HG03558 (cell line): ENCODE data around the gene FAM43A.

Source experiments
- ATAC-seq: cut with Tn5 transposase; IDR thresholded peaks from one replicate; pipeline ENCODE4 v1.9.1; 2021; ENCODE audit warnings: moderate number of reproducible peaks; ENCODE audit not compliant: unreplicated experiment; ENCODE audit errors: extremely low read depth

The FAM43A gene

DNA sequence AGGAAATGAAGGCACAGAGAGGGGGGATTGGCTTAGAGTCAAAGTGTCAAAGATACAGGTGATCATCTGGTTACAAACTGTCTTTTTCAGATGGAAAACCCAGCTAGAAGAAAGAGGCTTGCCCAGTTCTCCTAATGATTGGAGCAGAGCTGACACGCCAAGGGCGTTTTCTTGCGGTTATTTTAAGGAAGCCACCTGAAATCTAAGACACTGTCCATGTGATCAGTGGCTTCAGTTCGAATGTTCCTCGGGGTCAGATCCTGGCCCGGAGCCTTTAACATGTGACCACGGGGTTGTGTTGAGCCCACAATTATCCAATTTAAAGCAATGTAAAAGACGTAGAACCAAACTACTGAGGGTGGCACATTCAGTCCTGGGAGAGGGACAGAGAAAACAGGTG, 19.5 kb downstream of the FAM43A start:
- ATAC-seq = no peak

DNA sequence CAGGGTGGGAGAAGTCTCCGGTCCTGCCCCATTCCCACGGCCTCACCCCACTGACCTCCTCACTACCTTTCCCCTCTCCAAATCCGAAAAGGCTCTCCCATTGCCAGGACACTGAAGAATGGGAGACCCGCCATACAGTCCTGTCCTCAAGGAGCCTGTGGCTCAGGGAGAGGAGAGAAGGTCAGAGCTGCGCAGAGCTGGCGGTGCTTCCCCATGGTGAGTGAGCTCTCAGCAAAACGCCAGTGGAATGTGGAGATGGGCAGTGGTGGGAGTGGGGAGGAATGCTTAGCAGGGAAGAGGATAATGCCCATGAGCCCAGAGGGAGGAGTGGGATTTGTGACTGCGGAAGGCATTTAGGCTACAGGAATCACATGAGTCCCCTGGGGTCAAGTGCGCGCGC, 20.1 kb downstream of the FAM43A start:
- ATAC-seq = no peak

DNA sequence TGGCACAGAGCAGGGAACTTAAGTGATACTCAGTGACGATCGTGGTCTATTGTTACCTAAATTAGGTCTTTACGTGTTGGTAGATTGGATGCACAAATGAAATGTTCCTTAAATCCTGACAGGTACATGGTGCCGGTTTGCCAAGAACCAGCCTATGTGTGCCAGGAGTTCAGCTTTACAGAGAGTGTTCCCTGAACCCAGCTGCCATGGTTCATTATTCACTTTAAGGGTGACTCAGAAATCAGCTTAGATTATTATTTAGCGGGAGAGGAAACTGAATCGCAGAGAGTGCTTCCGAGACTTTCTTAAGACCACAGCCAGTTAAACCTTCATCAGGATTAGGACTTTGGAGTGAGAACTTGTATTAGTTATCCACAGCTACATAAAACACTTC, 21.5 kb downstream of the FAM43A start:
- no peak for ATAC-seq

DNA sequence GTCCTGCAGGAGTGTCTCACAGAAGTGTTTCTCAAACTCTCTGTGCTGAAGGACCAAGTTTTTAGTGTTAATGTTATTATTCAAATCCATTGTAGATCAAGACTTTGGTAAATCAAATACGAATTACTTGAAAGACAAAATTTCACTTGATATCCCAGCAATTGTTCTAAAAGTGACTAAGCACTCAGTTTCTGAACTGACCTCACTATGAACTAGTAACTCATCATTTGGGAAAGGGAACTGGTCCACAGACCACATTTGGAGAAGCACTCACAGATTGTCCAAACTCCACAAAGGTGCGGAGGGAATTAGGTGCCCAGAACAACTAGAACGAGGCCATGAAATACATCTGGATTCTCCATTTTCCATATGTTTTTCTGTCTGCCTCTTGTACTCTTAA, 25.6 kb downstream of the FAM43A start:
- ATAC-seq = no peak

DNA sequence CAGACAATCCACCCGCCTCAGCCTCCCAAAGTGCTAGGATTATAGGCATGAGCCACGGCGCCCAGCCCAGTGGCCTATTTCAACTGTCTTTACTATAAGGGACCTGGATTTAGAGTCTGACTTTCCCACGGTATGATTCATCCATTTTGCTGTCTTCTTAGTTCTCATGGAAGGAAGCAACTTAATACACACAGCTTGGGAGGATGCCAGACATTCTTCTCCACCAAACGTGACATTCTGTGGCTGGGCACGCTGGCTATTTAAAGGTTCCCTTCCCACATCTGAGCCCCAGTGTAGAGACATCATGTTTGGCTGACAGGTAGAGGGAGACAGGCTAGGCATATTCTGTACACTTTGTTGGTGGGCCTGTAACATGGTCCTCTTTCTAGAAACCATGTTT, 26.2 kb downstream of the FAM43A start:
- ATAC-seq = no peak

DNA sequence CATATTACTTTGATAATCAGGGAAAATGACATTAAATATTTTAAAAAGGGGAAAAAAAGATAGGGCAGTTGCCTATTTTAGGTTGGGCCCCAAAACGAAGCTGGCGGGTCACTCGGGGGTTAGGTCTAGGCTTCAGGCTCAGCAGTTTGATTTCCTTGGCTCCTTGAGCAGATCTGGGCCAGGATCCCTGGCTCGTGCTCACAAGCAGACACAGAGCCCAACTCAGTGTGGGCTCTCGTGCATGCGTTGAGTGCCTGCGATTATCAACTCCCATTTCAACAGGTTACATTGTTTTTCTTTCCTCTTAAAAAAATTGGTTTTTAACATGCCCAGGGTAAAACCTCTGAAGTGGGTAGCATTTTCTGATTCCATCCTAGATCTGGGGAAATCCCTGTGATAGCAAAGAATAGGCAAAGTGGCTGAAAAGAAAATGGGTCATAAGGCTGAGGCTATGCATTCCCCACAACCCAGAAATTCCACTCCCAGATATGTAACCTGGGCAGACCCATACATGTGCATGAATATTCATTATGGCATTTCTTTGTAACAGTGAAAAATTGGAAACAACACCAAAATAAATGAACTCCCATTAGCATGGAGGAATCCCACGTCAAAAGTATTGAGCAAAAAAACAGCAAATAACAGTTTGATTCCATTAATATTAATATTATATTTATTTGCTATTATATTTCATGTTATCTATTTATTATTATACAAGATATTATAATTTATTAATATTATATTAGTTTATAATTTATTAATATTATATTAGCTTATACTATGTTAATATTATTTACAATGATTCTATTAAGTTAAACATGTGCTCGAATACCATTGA, 27.8 kb downstream of the FAM43A start:
- no peak for ATAC-seq

DNA sequence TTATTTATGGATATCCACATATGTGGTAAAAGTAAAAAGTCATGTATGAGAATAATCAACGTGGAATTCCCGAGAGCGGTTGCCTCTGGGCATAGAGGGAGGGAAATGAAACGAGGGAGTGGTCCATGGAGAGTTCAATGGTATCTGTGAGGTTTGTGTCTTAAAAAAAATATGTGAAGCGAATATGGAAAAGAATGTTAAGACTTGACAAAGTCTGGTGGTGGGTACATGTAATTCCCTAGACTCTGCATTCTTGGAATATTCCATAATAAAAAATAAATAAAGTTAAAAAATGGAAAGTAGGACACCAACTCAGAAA, 28.4 kb downstream of the FAM43A start:
- no peak for ATAC-seq

DNA sequence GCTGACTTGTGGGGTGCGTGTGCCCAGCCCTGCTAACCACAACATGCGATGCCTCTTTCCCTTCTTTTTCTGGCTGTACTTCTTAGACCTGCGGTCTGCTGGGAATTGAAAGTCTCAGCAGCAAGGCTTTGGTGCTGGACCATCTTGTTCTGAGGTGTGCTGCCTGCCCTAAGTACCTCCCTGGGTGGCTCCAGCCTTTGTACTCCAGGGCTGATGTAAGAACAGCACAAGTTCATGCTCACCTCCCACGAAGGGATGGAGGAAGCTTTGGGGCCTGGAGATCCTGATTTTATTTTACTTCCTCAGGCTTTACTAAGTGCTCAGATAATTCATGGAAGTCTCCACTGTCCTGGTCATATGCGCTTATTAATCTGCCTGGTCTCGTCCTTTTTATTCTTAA, 28.9 kb downstream of the FAM43A start:
- no peak for ATAC-seq

DNA sequence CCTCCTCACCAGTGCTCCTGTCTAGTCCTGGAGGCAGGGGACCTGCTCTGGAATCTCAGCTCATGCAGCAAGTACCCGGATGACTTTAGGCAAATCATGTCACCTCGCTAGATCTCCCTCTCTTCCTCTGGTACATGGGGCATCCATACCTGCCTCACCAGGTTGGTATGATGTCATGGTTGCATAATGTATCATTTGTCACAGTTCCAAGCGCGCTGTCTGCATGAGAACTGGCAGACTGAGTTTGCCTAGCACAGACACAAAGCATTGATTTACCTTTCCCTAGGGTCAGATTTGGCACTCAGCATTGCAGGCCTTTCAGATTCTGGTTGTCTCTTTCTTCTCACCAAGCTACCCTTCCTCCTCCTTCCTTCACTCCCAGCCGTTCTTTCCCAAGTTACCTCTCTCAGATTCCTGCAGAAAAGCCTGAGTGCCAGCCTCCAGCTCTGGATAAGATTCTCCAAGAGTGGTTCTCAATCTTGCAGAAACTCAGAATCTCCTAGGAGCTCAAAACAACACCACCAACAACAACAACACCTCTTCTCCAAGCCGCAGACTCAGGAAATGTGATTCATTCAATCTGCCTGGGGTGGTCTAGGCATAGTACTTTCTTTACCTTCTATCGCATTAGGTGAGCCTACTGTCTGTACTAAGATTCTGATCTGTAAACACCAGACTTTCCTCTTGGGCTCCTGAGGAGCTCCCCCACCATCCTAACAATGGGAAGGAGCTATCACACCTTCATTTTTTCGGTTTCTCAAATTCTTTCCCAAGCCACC, 29.5 kb downstream of the FAM43A start:
- ATAC-seq = no peak

DNA sequence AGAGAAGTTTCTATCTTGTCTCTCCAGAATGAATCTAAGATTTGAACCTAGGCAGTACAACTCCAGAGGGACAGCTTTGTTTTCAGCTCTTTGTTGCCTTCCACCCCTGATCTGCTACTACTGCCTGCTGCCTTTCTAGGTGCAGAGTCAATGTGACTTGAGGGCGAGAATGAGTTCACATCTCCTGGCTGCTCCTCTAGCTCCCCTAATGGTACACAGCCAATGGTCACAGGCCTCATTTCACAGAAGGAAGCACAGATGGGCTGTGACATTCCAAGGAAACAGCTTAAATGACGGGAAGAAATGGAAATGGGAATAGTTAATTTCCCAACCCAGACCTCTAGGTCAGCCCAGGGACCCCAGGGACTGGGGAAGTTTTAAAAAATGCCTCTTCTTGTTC, 32.4 kb downstream of the FAM43A start:
- no peak for ATAC-seq

DNA sequence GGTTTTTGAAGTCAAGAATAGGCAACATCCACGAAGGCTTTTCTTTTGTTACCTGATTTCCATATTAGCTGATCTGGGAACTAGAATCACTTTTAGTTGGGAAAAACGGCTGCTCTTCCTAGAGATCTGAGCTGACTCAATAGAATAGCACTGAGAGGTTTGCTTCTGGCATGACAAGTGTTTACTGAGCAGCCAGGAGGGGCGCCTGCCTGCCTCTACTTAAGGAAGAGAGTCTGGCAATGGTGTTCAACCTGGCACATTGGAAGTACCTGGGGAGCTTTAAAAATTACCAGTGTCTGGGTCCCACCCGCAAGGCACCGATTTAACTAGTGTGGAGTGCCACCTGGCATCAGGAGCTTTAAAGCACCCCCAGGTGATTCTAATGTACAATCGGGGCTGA, 34.4 kb downstream of the FAM43A start:
- no peak for ATAC-seq

DNA sequence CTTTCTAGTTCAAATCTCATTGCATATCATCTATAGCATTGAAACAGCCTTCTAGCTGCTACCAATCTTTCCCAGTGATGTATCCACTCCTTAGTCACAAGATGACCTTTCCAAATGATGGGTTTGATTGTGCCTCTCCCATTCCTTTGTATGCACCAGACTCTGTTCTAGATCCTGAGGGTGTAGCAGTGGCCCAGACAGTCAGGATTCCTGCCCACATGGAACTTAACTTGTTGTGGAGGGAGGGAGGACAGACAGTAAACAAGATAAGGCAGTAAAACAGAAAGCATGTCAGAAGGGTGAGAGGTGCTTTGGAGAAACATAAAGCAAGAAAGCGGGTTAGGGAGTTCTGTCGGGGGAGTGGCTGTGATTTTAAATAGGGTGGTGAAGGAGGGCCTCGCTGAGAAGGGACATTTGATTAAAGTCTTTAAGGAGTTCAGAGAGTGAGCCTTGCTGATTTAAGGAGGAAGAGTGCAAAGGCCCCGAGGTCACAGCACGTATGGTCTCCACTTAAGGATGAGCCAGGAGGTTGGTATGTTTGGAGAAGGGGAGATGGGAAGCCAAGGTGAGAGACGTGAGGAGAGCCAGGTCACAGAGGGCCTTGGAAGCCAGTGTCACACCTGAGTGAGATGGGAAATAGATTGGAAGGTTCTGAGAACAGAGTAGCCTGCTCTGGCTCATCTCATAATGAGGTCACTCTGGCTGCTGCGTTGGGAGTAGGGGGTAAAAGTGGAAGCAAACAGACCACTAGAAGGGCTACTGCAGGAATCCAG, 38.3 kb downstream of the FAM43A start:
- ATAC-seq = no peak

DNA sequence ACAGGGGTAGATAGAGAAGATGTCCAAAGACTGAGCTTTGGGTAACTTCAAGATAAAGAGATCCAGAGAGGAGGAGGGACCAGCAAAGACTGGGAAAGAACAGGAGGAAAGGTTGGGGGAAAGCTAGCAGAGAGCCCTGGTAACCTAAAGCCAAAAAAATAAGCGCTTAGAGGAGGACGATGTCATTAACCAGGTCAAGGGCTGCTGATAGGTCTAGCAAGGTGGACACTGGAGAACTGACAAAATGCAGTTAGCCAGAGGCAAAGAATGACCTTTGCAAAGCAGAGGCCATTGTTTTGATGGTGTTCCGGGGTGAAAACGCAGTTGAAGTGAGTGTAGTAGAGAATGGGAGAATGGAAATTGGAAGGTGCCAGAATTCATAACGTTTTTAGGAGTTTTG, 39.7 kb downstream of the FAM43A start:
- no peak for ATAC-seq

DNA sequence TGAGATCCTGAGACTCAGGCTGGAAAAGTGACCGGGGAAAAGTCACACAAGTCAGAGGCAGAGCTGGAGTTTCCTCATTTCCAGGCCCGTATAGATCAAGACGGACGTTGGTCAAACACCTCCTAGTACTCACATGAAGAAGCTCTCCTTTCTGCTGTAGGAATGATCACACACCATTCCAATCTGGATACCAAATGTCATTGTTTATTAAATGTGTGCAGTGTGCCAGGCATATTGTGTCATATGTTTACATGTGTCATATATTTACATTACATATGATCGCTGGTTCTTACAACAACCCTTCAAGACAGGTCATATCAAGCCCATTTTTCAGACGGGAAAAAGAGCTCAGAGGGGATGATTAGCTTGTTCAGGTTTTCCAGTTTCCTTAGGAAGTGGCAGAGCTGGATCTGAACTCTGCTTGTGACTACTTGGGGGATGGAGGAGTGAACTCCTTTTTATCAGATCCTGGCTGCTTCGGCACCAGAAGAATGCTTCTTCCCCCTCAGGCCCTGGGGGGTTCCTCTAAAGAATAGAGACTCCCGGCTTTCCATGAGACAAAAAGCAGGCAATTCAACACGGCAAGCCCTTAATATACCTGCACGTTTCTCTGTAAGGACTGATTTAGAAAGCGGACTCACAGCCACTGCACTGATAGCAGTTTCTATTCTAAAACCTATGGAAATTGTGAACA, 41.9 kb downstream of the FAM43A start:
- ATAC-seq = no peak

DNA sequence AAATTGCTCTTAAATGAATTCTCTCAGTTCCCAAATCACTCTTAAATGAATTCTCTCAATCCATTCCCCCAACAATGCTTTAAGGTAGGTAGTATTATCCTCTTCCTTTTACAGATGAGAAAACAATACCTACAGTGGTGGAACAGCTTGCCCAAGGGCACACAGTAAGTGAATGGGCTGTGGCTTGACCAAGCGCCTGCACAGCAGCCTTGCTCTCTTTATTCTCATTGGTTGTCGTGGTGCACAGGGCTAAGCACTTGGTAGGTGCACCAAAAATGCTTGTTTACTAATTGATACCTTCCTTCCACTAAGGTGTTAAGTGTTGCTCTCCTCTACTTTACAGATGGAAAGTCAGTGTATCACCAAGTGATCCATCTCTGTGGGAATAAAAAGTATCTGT, 43.3 kb downstream of the FAM43A start:
- no peak for ATAC-seq

DNA sequence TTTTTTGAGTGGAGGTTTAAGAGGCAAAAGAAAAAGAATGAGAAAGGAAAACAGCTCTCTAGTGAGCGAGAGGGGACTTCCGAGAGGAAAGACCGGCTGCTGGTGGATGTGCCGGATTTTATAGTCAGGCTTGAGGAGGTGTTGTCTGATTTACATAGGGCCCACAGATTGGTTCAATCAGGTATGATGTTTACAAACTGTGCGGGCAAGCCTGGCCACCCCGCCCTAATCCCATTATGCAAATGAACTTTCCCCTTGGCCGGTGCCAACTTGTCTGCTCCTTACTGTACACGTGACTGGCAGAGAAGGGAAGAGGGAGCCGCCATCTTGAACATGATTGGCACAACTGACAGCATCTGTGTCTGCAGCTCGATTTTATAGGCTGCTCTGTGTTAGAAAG, 44.7 kb downstream of the FAM43A start:
- no peak for ATAC-seq

DNA sequence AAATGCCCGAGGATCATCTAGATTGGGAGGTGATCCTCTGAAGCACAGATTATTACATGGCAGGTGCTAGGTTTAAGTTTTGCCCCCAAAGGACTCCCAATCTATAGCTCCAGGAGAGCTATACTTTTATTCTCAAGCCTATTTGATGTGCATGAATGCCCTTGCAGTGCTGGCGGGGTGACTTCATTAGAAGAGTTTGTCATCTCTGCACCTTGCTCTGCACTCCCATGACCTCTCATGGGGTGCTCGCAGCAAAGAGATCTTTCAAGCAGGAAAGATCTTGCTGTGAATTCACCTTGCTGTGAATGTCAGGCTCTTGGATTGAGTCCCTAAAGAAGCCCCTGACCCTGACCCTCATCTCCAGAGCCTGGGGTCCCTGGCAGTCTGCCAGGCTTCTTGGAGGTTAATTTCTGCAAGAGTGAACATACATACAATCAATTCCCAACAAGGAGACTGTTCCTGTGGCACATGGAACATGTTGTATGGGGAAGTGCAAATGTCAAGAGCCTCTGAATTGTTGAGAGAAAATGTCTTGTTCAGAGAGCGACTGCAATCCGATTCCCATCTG, 45.9 kb downstream of the FAM43A start:
- ATAC-seq = no peak

DNA sequence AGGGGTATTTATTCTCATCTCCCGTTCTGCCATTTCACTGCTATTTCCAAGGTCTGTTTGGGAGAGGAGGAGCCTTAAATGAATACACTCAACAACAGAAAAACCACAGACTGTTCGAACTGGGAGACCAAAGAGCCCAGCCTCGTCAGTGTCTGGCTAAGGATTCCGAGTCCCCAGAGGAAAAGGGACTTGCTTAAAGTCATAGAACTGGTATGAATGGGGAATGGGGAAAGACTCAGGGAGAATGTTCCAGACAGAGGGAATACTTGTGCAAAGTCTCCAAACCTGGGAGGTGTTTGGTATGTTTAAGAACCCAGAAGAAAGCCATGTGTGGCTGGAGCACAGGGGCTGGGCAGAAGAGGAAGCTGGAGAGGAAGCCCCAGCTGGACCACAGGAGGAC, 46.9 kb downstream of the FAM43A start:
- no peak for ATAC-seq

DNA sequence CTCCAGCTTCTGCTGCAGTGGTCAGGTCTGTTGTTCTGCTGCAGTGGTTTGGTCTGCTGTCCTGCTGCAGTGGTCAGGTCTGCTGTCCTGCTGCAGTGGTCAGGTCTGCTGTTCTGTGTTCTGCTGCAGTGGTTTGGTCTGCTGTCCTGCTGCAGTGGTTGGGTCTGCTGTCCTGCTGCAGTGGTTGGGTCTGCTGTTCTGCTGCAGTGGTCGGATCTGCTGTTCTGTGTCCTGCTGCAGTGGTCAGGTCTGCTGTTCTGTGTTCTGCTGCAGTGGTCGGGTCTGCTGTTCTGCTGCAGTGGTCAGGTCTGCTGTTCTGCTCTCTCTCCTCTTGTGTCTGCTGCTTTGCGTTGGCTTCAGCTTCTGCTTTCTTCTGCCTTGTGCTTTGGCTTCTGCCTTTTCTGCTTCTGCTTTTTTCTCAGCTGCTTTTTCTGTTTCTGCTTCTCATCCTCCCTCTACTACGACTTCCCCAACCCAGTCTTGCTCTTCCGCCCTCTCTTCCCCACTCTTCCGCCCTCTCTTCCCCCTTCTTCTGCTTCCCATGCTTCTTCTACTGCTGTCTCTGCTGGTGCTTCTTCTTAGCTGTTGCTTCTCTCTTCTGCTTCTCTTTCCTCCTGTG, 50.7 kb downstream of the FAM43A start:
- ATAC-seq = no peak
